Subcutaneous abdominal adipose tissue (tissue), 5 donors: Measurements from ENCODE around the gene CECR2.

Experiments
- H3K27ac ChIP-seq: one replicate; pipeline ENCODE4 v1.7.0; 2013; ENCODE audit warnings: low read depth, mild to moderate bottlenecking, inconsistent platforms, low read length, moderate library complexity
- H3K27me3 ChIP-seq, 5 donors: one replicate each; pipeline ENCODE4 v1.7.0; 2013; ENCODE audit warnings: low read length in 5 of 5, inconsistent platforms in 1 of 5; ENCODE audit not compliant: control insufficient read depth in 5 of 5, insufficient read depth in 4 of 5
- H3K36me3 ChIP-seq, 5 donors: one replicate each; pipeline ENCODE4 v1.7.0; 2013; ENCODE audit warnings: low read length in 5 of 5; ENCODE audit not compliant: control insufficient read depth in 5 of 5, insufficient read depth in 5 of 5
- H3K4me1 ChIP-seq, 5 donors: one replicate each; pipeline ENCODE4 v1.7.0; 2013; ENCODE audit warnings: low read length in 5 of 5, mild to moderate bottlenecking in 3 of 5, moderate library complexity in 1 of 5; ENCODE audit not compliant: control insufficient read depth in 5 of 5, insufficient read depth in 5 of 5
- H3K4me3 ChIP-seq, 5 donors: one replicate each; pipeline ENCODE4 v1.7.0; 2013; ENCODE audit warnings: low read length in 5 of 5, low read depth in 1 of 5
- H3K9ac ChIP-seq, 5 donors: one replicate each; pipeline ENCODE4 v1.7.0; 2013; ENCODE audit warnings: low read length in 5 of 5, mild to moderate bottlenecking in 4 of 5, moderate library complexity in 3 of 5
- H3K9me3 ChIP-seq, 5 donors: one replicate each; pipeline ENCODE4 v1.7.0; 2013; ENCODE audit warnings: low read length in 5 of 5; ENCODE audit not compliant: control insufficient read depth in 5 of 5
- donor health status: healthy.
- donor health status: healthy.
- donor health status: healthy.
- donor health status: healthy.
- donor health status: healthy.

Gene CECR2

DNA sequence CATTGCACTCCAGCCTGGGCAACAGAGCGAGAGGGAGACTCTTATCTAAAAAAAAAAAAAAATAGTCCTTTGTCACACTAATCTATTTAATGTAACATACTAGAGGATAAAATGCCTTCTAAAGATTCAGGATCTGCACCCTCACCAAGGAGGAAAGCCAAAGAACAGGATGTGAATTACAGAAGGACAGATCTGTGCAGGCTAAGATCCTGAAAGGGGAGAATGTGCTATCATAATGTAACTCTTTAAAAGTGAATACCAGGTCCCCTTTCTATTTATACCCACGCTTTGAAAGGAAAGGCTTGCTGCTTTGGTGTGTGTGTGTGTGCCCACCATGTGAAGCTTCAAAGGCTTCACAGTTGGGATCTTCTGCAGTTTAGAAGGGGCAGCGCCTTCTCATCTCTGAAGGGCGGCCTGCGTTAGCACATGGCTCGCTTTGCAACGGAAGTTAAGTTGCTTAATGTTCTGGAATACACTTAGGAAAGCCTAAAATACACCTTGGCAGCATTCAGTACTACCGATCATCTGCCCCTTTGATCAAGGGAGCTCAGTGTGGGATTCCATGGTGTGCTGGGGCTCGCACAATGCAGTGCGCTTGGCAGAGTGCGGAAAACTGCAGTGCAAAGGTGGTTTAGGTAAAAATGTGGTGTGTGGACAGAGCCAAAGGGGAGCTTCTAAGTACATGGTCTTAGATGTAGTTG is 6.8 kb downstream of the CECR2 start:
- Histone ChIP-seq H3K4me1 (peaks cover 0 to 1% (median under 1%) of the 10 kb centered on the region in 5 donors), H3K9ac (no peak overlapping the region), H3K36me3 (no peaks in the 10 kb centered on the region), H3K4me3 (no peak overlapping the region), H3K27me3 (peaks cover 4 to 21% (median 15%) of the 10 kb centered on the region in 5 donors), H3K27ac (no peak overlapping the region), H3K9me3 (no peaks in the 10 kb centered on the region)

DNA sequence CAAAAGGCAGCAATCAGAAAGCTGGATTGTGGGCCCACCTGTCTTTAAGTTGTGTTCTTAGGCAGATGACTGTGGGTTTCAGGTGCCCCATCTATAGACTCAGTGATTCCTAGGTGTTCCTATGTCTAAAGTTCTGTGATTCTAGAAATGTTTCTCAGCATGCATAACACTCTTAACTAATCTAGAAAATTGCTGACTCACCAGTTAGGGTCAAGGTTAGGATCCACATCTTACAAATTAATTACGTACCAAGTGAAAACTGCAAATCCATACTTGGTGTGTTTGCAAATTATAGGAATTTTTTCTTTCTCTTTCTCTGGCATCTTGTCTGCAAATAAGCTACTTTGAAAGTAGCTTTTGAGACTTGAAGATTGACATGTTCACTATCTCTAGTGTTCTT is 7.7 kb downstream of the CECR2 start:
- Histone ChIP-seq H3K4me1 (peaks cover 0 to 7% (median 0%) of the 10 kb centered on the region in 5 donors), H3K36me3 (no peaks in the 10 kb centered on the region), H3K27me3 (peaks cover under 1 to 15% (median 8%) of the 10 kb centered on the region in 5 donors), H3K9me3 (no peaks in the 10 kb centered on the region), H3K9ac (no peak overlapping the region), H3K27ac (no peak overlapping the region), H3K4me3 (no peak overlapping the region)

- no peak overlapping the region for H3K27ac ChIP-seq
- no peaks in the 10 kb centered on the region for H3K36me3 ChIP-seq
- H3K4me3 ChIP-seq, result no peak overlapping the region
- peaks cover 0 to 7% (median 0%) of the 10 kb centered on the region in 5 donors for H3K4me1 ChIP-seq
- H3K27me3 ChIP-seq, result peaks cover 0 to 4% (median 0%) of the 10 kb centered on the region in 5 donors
- H3K9me3 ChIP-seq, result peaks cover 0 to 10% (median 5%) of the 10 kb centered on the region in 5 donors
- no peak overlapping the region for H3K9ac ChIP-seq
These were observed 10.7 kb downstream of the CECR2 start for GRCh38 chr22:17379944-17380343.

DNA sequence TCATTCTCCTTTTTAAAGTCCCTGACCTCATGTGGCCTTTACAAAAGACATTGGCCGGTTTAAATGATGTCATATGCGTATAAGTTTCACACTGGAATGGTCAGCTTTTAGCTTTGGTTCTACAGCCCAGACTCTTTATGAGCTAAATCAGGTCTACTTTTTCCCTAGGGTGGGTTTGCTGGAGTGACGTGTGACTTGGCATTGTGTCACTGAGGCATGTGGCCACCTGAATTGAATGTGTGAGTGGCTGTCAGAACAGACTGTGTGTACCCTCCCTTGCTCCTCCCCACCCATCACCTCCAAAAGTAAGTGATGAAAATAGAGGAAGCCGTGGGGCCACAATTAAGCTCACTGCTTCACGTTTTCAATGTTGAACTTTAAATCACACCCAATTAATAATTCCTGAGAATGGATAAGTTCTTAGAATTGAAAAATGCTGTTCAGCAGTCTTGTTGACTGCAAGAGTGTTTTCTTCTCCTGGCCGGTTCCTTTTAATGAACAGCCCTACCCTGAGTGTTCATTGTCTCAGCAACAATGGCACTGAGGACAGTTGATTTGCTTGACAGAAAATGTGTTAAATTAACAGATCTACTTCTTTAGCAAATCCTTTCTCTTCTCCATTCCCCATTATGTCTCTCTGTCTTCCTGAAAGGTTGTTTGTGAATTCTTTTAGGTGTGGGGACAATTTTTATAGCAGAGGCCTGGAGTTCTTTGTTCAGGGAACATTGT is 11.3 kb downstream of the CECR2 start:
- H3K4me3 ChIP-seq, result no peak overlapping the region
- H3K27me3 ChIP-seq, result peaks cover 0 to 4% (median 0%) of the 10 kb centered on the region in 5 donors
- H3K9me3 ChIP-seq, result peaks cover 0 to 10% (median 7%) of the 10 kb centered on the region in 5 donors
- no peaks in the 10 kb centered on the region for H3K36me3 ChIP-seq
- peaks cover 0 to 7% (median 0%) of the 10 kb centered on the region in 5 donors for H3K4me1 ChIP-seq
- no peak overlapping the region for H3K9ac ChIP-seq
- H3K27ac ChIP-seq, result no peak overlapping the region

DNA sequence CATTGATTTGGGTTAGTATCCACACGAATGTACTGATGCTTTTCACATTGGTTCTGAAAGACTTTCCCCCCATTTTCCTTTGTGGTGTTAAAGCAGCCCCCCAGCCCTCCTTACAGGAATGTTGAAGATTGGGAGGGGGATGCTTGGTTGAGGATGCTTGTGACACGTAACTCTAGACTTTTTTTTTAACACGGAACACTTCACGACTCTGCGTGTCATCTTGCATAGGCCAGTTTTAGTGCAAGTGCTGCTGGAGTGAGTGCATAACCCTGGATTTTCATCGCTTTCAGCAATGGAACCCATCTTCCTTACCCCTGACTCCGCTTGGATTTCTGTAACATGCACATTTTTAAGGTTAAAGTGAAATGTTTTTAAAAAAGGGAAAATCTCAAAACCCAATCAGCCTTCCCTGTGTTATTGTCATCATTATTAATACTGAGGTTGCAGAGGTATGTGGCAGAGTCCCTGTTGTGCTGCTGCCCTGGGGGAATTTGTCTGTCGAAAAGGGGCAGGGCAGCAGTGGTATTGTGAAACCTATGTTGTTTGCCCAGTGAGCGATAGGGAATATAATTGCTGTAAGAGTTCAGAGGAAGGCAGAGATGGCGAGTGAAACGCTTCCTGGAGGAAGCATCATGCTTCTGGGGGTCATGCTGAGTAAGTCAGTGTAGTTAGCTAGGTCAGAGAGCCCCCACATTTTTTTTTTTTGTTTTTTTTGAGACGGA is 12.1 kb downstream of the CECR2 start:
- H3K9ac ChIP-seq, result no peak overlapping the region
- no peak overlapping the region for H3K27ac ChIP-seq
- H3K9me3 ChIP-seq, result peaks cover 0 to 10% (median 7%) of the 10 kb centered on the region in 5 donors
- no peak overlapping the region for H3K4me3 ChIP-seq
- peaks cover 0 to 7% (median 0%) of the 10 kb centered on the region in 5 donors for H3K4me1 ChIP-seq
- peaks cover 0 to 4% (median 0%) of the 10 kb centered on the region in 5 donors for H3K27me3 ChIP-seq
- no peaks in the 10 kb centered on the region for H3K36me3 ChIP-seq

DNA sequence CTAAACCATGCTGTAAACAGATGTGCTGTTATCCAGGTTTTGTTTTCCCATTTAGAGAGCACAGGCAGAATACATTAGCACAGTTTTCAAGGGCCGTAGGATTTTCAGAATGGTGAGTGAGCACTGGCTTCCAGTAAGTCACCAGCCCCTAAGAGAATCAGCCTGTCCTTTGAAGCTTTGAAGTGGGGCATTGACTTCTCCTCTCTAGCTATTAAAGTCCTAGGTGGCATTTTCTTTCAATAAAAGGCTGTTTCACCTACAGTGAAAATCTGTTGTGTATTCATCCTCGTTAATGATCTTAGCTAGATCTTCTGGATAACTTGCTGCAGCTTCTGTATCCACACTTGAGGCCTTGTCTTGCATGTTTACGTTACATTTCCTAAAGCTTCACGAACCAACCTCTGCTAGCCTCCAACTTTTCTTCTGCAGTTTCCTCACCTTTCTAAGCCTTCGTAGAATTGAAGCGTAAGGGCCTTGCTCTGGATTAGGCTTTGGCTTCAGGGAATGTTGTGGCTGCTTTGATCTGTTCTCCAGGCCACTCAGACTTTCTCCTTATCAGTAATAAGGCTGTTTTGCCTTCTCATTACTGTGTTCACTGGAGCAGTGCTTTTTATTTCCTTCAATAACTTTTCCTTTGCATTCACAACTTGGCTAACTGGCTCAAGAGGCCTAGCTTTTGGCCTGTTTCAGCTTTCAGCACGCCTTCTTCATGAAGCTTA is 15.5 kb downstream of the CECR2 start:
- Histone ChIP-seq H3K4me1 (peaks cover 0 to 7% (median 0%) of the 10 kb centered on the region in 5 donors), H3K9ac (no peak overlapping the region), H3K9me3 (peaks cover 0 to 10% (median 7%) of the 10 kb centered on the region in 5 donors), H3K36me3 (no peaks in the 10 kb centered on the region), H3K4me3 (no peak overlapping the region), H3K27me3 (peaks cover 0 to 3% (median 0%) of the 10 kb centered on the region in 5 donors), H3K27ac (no peak overlapping the region)

DNA sequence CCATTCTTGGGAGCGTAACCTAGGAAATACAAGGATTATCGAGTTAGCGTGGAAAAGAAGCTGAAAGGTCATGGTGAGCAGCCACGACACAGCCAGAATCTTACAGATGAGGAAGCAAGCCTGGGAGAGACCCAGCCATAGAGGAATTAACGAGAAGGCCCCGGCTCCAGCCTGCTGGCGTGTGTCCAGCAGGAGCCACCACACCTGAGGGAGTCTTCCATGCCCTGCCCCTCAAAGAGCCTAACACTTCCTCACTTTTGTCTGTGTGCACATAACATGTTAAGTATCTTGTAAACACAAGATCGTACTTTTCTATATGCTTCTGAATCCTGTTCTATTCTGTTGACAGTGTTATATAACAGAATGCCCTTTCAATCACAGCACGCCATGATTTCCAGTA is 18.1 kb downstream of the CECR2 start:
- H3K27me3 ChIP-seq, result no peaks in the 10 kb centered on the region
- H3K4me3 ChIP-seq, result no peak overlapping the region
- peaks cover 0 to 10% (median 7%) of the 10 kb centered on the region in 5 donors for H3K9me3 ChIP-seq
- no peaks in the 10 kb centered on the region for H3K36me3 ChIP-seq
- no peaks in the 10 kb centered on the region for H3K4me1 ChIP-seq
- no peak overlapping the region for H3K9ac ChIP-seq
- no peak overlapping the region for H3K27ac ChIP-seq

DNA sequence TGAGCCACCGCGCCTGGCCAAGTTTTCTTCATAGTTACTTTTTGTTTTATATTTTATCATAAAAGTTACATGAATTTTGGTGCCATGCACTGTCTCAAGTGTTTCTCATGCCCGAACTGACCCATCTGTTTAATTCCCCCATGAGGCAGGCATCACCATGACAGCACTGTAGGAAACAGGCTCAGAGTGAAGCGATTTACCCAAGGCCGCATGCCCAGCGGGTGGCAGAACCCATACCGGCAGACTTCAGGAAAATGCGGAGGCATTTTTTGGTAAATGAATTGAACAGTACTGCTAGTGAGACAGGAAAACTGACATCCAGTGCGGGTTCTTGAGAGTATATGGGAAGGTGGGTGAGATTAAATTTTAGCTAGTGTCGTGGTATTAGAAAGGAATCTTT is 19.0 kb downstream of the CECR2 start:
- Histone ChIP-seq H3K27me3 (no peaks in the 10 kb centered on the region), H3K36me3 (no peaks in the 10 kb centered on the region), H3K4me3 (no peak overlapping the region), H3K4me1 (no peaks in the 10 kb centered on the region), H3K9ac (no peak overlapping the region), H3K27ac (no peak overlapping the region), H3K9me3 (peaks cover 0 to 10% (median 7%) of the 10 kb centered on the region in 5 donors)

- Histone ChIP-seq H3K4me3 (no peak overlapping the region), H3K27ac (no peak overlapping the region), H3K9me3 (peaks cover 0 to 2% (median 0%) of the 10 kb centered on the region in 5 donors), H3K4me1 (no peaks in the 10 kb centered on the region), H3K27me3 (no peaks in the 10 kb centered on the region), H3K36me3 (no peaks in the 10 kb centered on the region), H3K9ac (no peak overlapping the region)
These were observed 20.8 kb downstream of the CECR2 start for GRCh38 chr22:17390087-17390486.
